Mesendoderm (in vitro differentiated cells): ENCODE measurements around the gene TCTA.
"Not testable (repeated sequence)": the region's sequence is repeated elsewhere in the genome, so short reads cannot be mapped to it uniquely, and the experiment has no call there.

ENCODE experiments used
- DNase-seq: peaks from one replicate; pipeline ENCODE4 v3.0.0; 2013
- H2AK5ac ChIP-seq: 2 replicates; pipeline ENCODE4 v1.6.1; 2013; ENCODE audit warnings: low read length, inconsistent platforms
- H2BK120ac ChIP-seq: 2 replicates; pipeline ENCODE4 v1.6.1; 2013; ENCODE audit warnings: low read depth, mild to moderate bottlenecking, low read length, moderate library complexity, mixed read lengths
- H2BK15ac ChIP-seq: replicated peaks from 2 replicates; pipeline ENCODE4 v1.6.1; 2013; ENCODE audit warnings: low read depth, mild to moderate bottlenecking, moderate library complexity
- H2BK5ac ChIP-seq: 2 replicates; pipeline ENCODE4 v1.6.1; 2013; ENCODE audit warnings: low read length, inconsistent platforms
- H3K18ac ChIP-seq: 2 replicates; pipeline ENCODE4 v1.6.1; 2013; ENCODE audit warnings: mild to moderate bottlenecking, low read length, mixed read lengths
- H3K23ac ChIP-seq: one replicate; pipeline ENCODE4 v1.6.1; 2013; ENCODE audit warnings: low read length
- H3K27ac ChIP-seq: 2 replicates; pipeline ENCODE4 v1.5.1; 2013; ENCODE audit warnings: low read depth, mild to moderate bottlenecking, inconsistent platforms, low read length, moderate library complexity
- H3K27me3 ChIP-seq: 2 replicates; pipeline ENCODE4 v1.6.1; 2013; ENCODE audit warnings: low read length, control low read depth, mild to moderate bottlenecking, inconsistent platforms; ENCODE audit not compliant: insufficient read depth, poor library complexity
- H3K36me3 ChIP-seq: 2 replicates; pipeline ENCODE4 v1.6.1; 2013; ENCODE audit warnings: low read length, inconsistent platforms; ENCODE audit not compliant: control insufficient read depth, insufficient read depth
- H3K4ac ChIP-seq: one replicate; pipeline ENCODE4 v1.6.1; 2013; ENCODE audit warnings: low read depth, mild to moderate bottlenecking, low read length, moderate library complexity
- H3K4me1 ChIP-seq: 2 replicates; pipeline ENCODE4 v1.6.1; 2013; ENCODE audit warnings: low read depth, low read length, inconsistent platforms; ENCODE audit not compliant: control insufficient read depth
- H3K4me2 ChIP-seq: 2 replicates; pipeline ENCODE4 v1.6.1; 2013; ENCODE audit warnings: low read length
- H3K4me3 ChIP-seq: 2 replicates; pipeline ENCODE4 v1.5.1; 2013; ENCODE audit warnings: mild to moderate bottlenecking, low read length
- H3K56ac ChIP-seq: one replicate; pipeline ENCODE4 v1.6.1; 2013; ENCODE audit warnings: low read length
- H3K79me1 ChIP-seq: 2 replicates; pipeline ENCODE4 v1.6.1; 2013; ENCODE audit warnings: low read length, inconsistent platforms
- H3K79me2 ChIP-seq: 2 replicates; pipeline ENCODE4 v1.6.1; 2013; ENCODE audit warnings: mild to moderate bottlenecking, low read length; ENCODE audit not compliant: control insufficient read depth, insufficient read depth
- H3K9ac ChIP-seq: 2 replicates; pipeline ENCODE4 v1.6.1; 2013; ENCODE audit warnings: low read length, inconsistent platforms
- H4K5ac ChIP-seq: one replicate; pipeline ENCODE4 v1.6.1; 2013; ENCODE audit warnings: low read length
- H4K8ac ChIP-seq: one replicate; pipeline ENCODE4 v1.6.1; 2013; ENCODE audit warnings: low read depth, mild to moderate bottlenecking, control low read depth, low read length, moderate library complexity
- WGBS: extraction: QIAGEN DNeasy Blood & Tissue Kit; methylation state at CpG from one replicate; pipeline ENCODE4 v1.1.7; 2013; ENCODE audit warnings: low lambda C conversion rate, missing lambda C conversion rate; ENCODE audit not compliant: insufficient coverage; ENCODE audit errors: extremely low coverage; 5-methylcytosine and 5-hydroxymethylcytosine counted together

TCTA gene

DNA sequence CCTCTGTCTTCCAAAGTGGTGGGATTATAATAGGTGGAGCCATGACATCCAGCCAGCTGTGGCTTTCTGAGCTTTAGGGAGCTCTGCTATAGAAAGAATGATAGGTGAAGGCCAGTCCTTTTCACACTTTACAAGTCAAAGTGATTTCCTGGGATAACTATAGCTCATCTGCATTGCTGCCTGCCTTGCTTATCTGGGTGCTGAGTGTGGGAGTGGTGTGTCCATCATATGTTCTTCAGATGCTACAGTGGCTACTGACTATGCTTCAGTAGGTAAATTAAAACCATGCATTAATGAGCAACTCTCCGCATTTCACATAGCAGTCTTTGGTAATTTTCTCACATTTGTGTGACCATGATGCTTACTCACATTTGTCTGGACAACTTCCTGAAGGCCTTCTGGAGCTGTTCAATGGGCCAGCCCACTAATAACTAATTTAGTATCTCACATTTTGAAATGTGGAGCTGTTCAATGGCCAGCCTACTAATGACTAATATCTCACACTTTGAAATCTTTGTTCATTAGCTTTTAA, 23.9 kb upstream of the TCTA start:
- Histone ChIP-seq H3K79me1 (peaks cover 17% of the 10 kb centered on the region), H4K5ac (no peak overlapping the region), H3K4me3 (no peak overlapping the region), H3K18ac (no peak overlapping the region), H3K9ac (no peak overlapping the region), H3K4ac (no peak overlapping the region), H3K56ac (no peak overlapping the region), H3K79me2 (peaks cover 85% of the 10 kb centered on the region), H2BK120ac (no peak overlapping the region), H2AK5ac (no peak overlapping the region), H3K27ac (no peak overlapping the region), H3K27me3 (no peaks in the 10 kb centered on the region), H2BK5ac (no peak overlapping the region), H3K4me2 (no peak overlapping the region), H4K8ac (no peak overlapping the region), H3K4me1 (no peaks in the 10 kb centered on the region), H3K36me3 (no peaks in the 10 kb centered on the region), H3K23ac (no peak overlapping the region), H2BK15ac (no peak overlapping the region)
- no CpG with 5 or more reads among the region's 1 CpG for WGBS
- no peak for DNase-seq

GRCh38 chr3:49389297-49389696, 22.9 kb upstream of the TCTA start:
- Histone ChIP-seq H3K18ac (no peak overlapping the region), H3K36me3 (no peaks in the 10 kb centered on the region), H3K23ac (no peak overlapping the region), H3K79me2 (peaks cover 81% of the 10 kb centered on the region), H4K5ac (no peak overlapping the region), H2AK5ac (no peak overlapping the region), H3K9ac (no peak overlapping the region), H3K4ac (no peak overlapping the region), H4K8ac (no peak overlapping the region), H3K27me3 (no peaks in the 10 kb centered on the region), H3K56ac (no peak overlapping the region), H2BK15ac (no peak overlapping the region), H3K4me1 (no peaks in the 10 kb centered on the region), H3K4me3 (no peak overlapping the region), H2BK5ac (no peak overlapping the region), H3K79me1 (peaks cover 15% of the 10 kb centered on the region), H3K4me2 (no peak overlapping the region), H2BK120ac (no peak overlapping the region), H3K27ac (no peak overlapping the region)
- no peak for DNase-seq
- no CpG with 5 or more reads among the region's 6 CpGs for WGBS

- H2BK5ac ChIP-seq, H4K8ac ChIP-seq, H3K4ac ChIP-seq, H3K56ac ChIP-seq, H3K18ac ChIP-seq, H4K5ac ChIP-seq, H3K23ac ChIP-seq, H3K4me1 ChIP-seq, H2BK120ac ChIP-seq, H3K4me2 ChIP-seq, DNase-seq, H2AK5ac ChIP-seq, H3K9ac ChIP-seq, H2BK15ac ChIP-seq, H3K27ac ChIP-seq, H3K27me3 ChIP-seq, H3K4me3 ChIP-seq, H3K36me3 ChIP-seq: not testable (repeated sequence)
- peaks cover 80% of the 10 kb centered on the region for H3K79me2 ChIP-seq
- WGBS: no CpG with 5 or more reads among the region's 10 CpGs
- peaks cover 17% of the 10 kb centered on the region for H3K79me1 ChIP-seq
These were observed 20.9 kb upstream of the TCTA start for GRCh38 chr3:49391310-49391709.

GRCh38 chr3:49397470-49397869, 14.8 kb upstream of the TCTA start:
- Histone ChIP-seq H3K4ac (no peak overlapping the region), H2BK5ac (no peak overlapping the region), H3K23ac (no peak overlapping the region), H2AK5ac (no peak overlapping the region), H3K4me3 (no peak overlapping the region), H4K8ac (no peak overlapping the region), H3K27ac (no peak overlapping the region), H4K5ac (no peak overlapping the region), H3K4me2 (no peak overlapping the region), H3K27me3 (no peaks in the 10 kb centered on the region), H2BK15ac (no peak overlapping the region), H2BK120ac (no peak overlapping the region), H3K18ac (no peak overlapping the region), H3K36me3 (no peaks in the 10 kb centered on the region), H3K4me1 (peaks cover 3% of the 10 kb centered on the region), H3K79me1 (peaks cover 12% of the 10 kb centered on the region), H3K56ac (peak overlapping the region; percentile 8), H3K79me2 (peaks cover 83% of the 10 kb centered on the region), H3K9ac (no peak overlapping the region)
- peak; percentile 79 for DNase-seq
- 100% methylated on average over 1 of the region's 4 CpGs for WGBS

GRCh38 chr3:49399461-49399860, 12.8 kb upstream of the TCTA start:
- WGBS: no CpG with 5 or more reads among the region's 3 CpGs
- no peak overlapping the region for H3K4me2 ChIP-seq
- no peaks in the 10 kb centered on the region for H3K27me3 ChIP-seq
- H3K79me2 ChIP-seq: peaks cover 86% of the 10 kb centered on the region
- H4K5ac ChIP-seq: no peak overlapping the region
- no peak overlapping the region for H3K9ac ChIP-seq
- no peak overlapping the region for H3K23ac ChIP-seq
- no peak overlapping the region for H2BK15ac ChIP-seq
- H3K4ac ChIP-seq: no peak overlapping the region
- peaks cover 7% of the 10 kb centered on the region for H3K79me1 ChIP-seq
- no peak for DNase-seq
- H3K36me3 ChIP-seq: no peaks in the 10 kb centered on the region
- peaks cover 3% of the 10 kb centered on the region for H3K4me1 ChIP-seq
- H3K56ac ChIP-seq: no peak overlapping the region
- no peak overlapping the region for H4K8ac ChIP-seq
- H3K18ac ChIP-seq: no peak overlapping the region
- no peak overlapping the region for H3K4me3 ChIP-seq
- H2BK120ac ChIP-seq: no peak overlapping the region
- H2BK5ac ChIP-seq: no peak overlapping the region
- H3K27ac ChIP-seq: no peak overlapping the region
- H2AK5ac ChIP-seq: no peak overlapping the region

DNA sequence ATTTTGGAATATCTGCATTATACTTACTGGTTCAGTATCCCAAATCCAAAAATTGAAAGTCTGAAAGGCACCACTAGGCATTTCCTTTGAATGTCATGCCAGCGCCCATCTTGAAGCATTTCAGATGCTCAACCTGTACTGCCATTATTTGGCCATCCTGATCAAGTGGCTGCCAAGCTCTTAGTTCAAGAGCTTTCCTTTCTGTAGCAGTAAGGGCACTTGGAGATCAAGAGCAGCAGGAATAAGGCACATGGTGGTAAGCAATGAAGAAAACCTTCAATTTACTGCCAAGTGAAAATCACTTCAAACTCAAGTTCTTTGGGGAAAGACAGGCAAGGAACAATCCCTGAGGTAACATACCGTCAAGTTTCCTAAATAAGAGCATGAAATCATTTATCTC, 10.5 kb upstream of the TCTA start:
- H2AK5ac ChIP-seq: no peak overlapping the region

More for the DNA sequence above, 10.5 kb upstream of the TCTA start:
- Histone ChIP-seq H3K36me3 (no peaks in the 10 kb centered on the region), H3K23ac (no peak overlapping the region), H3K56ac (no peak overlapping the region), H3K9ac (no peak overlapping the region), H3K18ac (no peak overlapping the region), H2BK120ac (no peak overlapping the region), H4K8ac (no peak overlapping the region), H3K4me1 (peaks cover 3% of the 10 kb centered on the region), H3K4me2 (no peak overlapping the region), H2BK5ac (no peak overlapping the region), H3K79me2 (peaks cover 87% of the 10 kb centered on the region), H3K4me3 (no peak overlapping the region), H3K27me3 (no peaks in the 10 kb centered on the region), H4K5ac (no peak overlapping the region), H3K27ac (no peak overlapping the region), H3K79me1 (peaks cover 6% of the 10 kb centered on the region), H3K4ac (no peak overlapping the region), H2BK15ac (no peak overlapping the region)
- no peak for DNase-seq
- no CpG with 5 or more reads among the region's 2 CpGs for WGBS
